GM23338 (cell line): Measurements from ENCODE around the gene GRIA1.

Experiments
- EZH2 ChIP-seq: fragments of 200-600 bp; sonication (generic); IDR thresholded peaks from one replicate; pipeline ENCODE4 v1.8.0; 2017; ENCODE audit warnings: antibody characterized with exemption, mild to moderate bottlenecking, low read depth; ENCODE audit not compliant: unreplicated experiment
- JUNB ChIP-seq: IDR thresholded peaks from one replicate; pipeline ENCODE4 v1.6.1; 2016; ENCODE audit warnings: antibody characterized with exemption; ENCODE audit not compliant: unreplicated experiment
- TF ChIP-seq, protein P1 (sequence below), 2 experiments: fragments of 200-600 bp in 1 of 2; sonication (generic) in 1 of 2; conservative IDR thresholded peaks; 2 replicates each; pipeline versions ENCODE4 v1.5.1 to v1.6.1; 2016 to 2017; ENCODE audit warnings: antibody characterized with exemption in 2 of 2, low read depth in 2 of 2, mild to moderate bottlenecking in 2 of 2, moderate library complexity in 1 of 2

DNA sequence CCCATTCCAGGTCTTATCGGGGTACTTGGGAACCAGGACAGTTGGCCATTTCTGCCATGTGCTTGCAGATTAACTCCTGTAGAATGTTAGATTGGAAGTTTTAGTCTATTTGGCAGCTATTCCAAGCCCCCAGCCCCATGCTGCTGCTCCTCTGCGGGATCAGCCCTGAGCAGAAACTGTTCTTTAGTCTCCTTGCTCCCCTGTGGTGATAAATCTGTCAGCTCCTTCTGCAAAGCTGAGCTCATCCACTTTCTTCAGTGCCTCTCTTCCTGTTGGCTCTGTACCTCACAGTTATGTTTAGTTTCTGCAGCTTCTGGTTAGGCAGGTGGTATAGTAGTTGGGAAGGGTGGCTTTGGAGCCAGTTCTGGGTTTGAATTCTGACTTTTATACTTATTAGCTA, 170.4 kb downstream of the GRIA1 start:
- no peak for TF ChIP-seq JUNB
- TF ChIP-seq, protein P1, sequence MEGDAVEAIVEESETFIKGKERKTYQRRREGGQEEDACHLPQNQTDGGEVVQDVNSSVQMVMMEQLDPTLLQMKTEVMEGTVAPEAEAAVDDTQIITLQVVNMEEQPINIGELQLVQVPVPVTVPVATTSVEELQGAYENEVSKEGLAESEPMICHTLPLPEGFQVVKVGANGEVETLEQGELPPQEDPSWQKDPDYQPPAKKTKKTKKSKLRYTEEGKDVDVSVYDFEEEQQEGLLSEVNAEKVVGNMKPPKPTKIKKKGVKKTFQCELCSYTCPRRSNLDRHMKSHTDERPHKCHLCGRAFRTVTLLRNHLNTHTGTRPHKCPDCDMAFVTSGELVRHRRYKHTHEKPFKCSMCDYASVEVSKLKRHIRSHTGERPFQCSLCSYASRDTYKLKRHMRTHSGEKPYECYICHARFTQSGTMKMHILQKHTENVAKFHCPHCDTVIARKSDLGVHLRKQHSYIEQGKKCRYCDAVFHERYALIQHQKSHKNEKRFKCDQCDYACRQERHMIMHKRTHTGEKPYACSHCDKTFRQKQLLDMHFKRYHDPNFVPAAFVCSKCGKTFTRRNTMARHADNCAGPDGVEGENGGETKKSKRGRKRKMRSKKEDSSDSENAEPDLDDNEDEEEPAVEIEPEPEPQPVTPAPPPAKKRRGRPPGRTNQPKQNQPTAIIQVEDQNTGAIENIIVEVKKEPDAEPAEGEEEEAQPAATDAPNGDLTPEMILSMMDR (conservative IDR thresholded peaks at IDR 0.05; ENCODE audit: low read depth in 2 of 2): no peak
- no peak for TF ChIP-seq EZH2
